Effector memory CD4-positive, alpha-beta T cell (primary cell): ENCODE results near the gene RHNO1.
A peak's percentile ranks its signal among the peaks of the same experiment; 100 is the strongest.

ENCODE experiments used
- DNase-seq, 3 donors: peaks; one replicate each; pipeline ENCODE4 v3.0.0-alpha.2; 2020
- H3K27ac ChIP-seq: 2 replicates; pipeline ENCODE4 v1.7.0; 2013; ENCODE audit warnings: mild to moderate bottlenecking, low read length, moderate library complexity; ENCODE audit not compliant: insufficient read depth, poor library complexity, severe bottlenecking
- H3K27me3 ChIP-seq: replicated peaks from 2 replicates; pipeline ENCODE4 v1.7.0; 2013; ENCODE audit warnings: mild to moderate bottlenecking, low read length; ENCODE audit not compliant: insufficient read depth, control insufficient read depth, poor library complexity, severe bottlenecking
- H3K36me3 ChIP-seq: 2 replicates; pipeline ENCODE4 v1.7.0; 2013; ENCODE audit warnings: mild to moderate bottlenecking, low read length, moderate library complexity; ENCODE audit not compliant: control insufficient read depth, insufficient read depth
- H3K4me1 ChIP-seq: 2 replicates; pipeline ENCODE4 v1.7.0; 2013; ENCODE audit warnings: low read length, mild to moderate bottlenecking; ENCODE audit not compliant: control insufficient read depth, insufficient read depth, poor library complexity, severe bottlenecking
- H3K4me3 ChIP-seq: 2 replicates; pipeline ENCODE4 v1.7.0; 2013; ENCODE audit warnings: low read length, low read depth, mild to moderate bottlenecking; ENCODE audit not compliant: insufficient read depth, poor library complexity, severe bottlenecking
- H3K9me3 ChIP-seq: 2 replicates; pipeline ENCODE4 v1.7.0; 2013; ENCODE audit warnings: mild to moderate bottlenecking, low read length, moderate library complexity; ENCODE audit not compliant: control insufficient read depth
- total RNA-seq, 3 donors: gene quantifications; one replicate each; lab custom pipeline; 2026; lab: John Stamatoyannopoulos, UW

RHNO1 gene, protein sequence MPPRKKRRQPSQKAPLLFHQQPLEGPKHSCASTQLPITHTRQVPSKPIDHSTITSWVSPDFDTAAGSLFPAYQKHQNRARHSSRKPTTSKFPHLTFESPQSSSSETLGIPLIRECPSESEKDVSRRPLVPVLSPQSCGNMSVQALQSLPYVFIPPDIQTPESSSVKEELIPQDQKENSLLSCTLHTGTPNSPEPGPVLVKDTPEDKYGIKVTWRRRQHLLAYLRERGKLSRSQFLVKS
- 16.7 to 28.1 (median 19.7) reads per million in 3 donors for total RNA-seq

DNA sequence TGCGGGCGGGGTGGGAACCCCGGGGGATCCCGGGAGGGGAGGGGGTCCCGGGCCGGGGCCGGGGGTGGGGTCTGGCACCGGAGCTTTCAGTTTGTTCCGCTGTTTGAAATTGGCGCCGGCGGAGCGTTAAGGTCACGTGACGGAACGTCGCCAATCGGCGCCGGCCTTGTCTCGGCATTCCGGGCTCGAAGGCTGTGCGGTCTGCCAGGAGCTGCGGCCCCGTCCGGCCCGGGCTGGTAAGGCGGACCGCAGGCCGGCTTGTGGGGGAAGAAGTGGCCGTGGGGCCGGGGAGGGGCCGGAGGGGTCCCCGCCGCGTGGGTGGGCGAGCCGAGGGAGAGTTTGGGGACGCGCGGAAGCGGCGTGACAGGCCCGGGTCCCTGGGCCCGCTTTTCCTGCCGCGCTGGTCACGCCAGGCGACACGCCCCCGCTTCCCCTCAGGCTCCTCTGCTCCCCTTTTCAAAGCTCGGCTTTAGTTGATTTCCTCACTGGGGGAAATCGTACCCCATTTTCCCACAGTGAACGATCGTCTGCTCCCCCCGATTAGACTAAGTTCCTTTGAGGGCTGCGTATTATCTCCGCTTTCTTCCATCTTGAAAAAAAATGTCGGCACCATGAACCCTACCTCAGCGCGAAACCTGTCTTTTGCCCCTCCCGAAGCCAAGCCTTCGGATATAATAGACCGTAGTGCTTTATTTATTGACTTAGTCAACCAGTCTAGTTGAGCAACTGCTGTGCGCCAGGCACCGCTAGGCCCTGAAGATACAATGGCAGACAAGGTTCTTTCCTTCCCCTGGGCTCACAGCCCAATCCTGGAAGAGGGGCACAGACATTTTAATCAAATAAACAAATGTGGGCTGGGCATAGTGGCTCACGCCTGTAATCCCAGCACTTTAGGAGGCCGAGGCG is at the start of gene RHNO1, which contains the start of gene FOXM1:
TSS of gene RHNO1 (plus strand) at position 177 of the 906 bp plus-strand sequence. CDS start 8,144 bp downstream, outside the sequence.
TSS of gene FOXM1 (minus strand) at position 128 of the 906 bp plus-strand sequence. CDS start 2,696 bp downstream, outside the sequence.
- H3K36me3 ChIP-seq: no peaks in the 10 kb centered on the region
- peak; percentile 72 to 83 (median 80) for DNase-seq
- peak within 1 kb of the TSS; percentile 90 for H3K27ac ChIP-seq
- H3K27me3 ChIP-seq: no peaks in the 10 kb centered on the region
- H3K9me3 ChIP-seq: no peaks in the 10 kb centered on the region
- peak within 1 kb of the TSS; percentile 81 for H3K4me3 ChIP-seq
- peaks cover 12% of the 10 kb centered on the region for H3K4me1 ChIP-seq

DNA sequence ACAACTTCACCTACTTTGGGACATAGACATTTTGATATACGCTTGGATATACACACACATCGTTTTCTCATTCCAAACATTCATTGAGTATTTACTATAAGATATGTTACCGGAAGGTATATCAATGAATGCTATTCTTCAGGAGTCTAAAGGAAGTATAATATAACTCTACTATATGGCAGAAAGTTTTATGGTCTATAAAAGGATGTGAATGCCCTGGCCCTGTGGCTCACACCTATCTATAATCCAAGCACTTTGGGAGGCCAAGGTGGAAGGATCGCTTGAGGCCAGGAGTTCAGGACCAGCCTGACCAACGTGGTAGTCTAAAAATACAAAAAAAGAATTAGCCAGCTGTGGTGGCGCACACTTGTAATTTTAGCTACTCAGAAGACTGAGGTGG is 47.7 kb upstream of the RHNO1 start:
- Histone ChIP-seq H3K4me3 (no peak overlapping the region), H3K27me3 (no peaks in the 10 kb centered on the region), H3K4me1 (no peaks in the 10 kb centered on the region), H3K9me3 (no peaks in the 10 kb centered on the region), H3K27ac (no peak overlapping the region), H3K36me3 (peaks cover 49% of the 10 kb centered on the region)
- no peak for DNase-seq

DNA sequence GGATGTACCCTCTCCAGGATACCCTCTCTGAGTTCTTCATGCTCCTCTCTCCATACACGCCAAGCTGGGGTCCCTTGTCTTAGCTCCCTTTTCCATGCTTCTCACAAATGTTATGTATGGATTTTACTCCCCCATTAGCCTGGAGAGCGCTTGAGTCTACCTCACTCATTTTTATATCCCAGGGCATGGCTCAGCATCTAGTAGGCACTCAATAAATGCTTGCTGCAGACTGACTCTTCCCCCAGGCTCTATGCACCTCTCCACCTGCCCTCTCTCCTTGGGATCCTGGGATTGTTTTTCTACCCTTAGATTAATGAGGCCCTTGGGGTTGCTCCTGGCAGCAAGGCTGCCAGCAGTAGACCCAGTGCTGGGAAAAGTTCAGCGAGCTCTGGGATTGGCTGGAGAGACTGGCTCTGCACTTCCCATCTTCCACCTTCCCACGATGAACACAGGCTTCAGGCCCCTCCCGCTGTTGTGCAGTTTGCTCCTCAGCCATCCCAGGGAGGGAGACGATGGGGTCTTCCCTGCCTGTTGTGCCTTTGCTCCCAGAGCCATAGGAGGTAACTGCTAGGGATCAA is 44.4 kb upstream of the RHNO1 start:
- H3K27ac ChIP-seq: no peak overlapping the region
- DNase-seq: no peak
- no peaks in the 10 kb centered on the region for H3K4me1 ChIP-seq
- H3K27me3 ChIP-seq: no peaks in the 10 kb centered on the region
- H3K4me3 ChIP-seq: no peak overlapping the region
- H3K9me3 ChIP-seq: no peaks in the 10 kb centered on the region
- H3K36me3 ChIP-seq: peaks cover 17% of the 10 kb centered on the region

DNA sequence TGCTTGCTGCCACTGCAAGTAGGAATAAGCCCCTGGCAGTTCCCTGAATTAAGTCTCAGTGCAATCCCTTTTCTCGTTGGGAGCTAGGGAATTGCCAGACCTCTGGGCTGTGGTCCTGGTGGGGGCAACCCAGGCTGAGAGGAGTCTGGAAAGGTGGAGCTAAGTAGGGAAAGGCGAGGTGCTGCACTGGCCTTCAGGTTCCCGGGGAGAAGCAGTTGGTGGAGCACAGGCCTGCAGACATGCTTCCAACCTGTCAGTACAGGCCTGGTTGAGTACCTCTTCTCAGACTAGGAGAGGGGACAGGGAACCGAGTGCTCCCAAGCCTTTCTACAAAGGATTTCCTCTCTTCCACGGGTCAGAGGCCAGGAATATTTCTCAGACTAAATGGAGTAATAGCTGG is 43.7 kb upstream of the RHNO1 start:
- Histone ChIP-seq H3K27ac (no peak overlapping the region), H3K36me3 (peaks cover 17% of the 10 kb centered on the region), H3K9me3 (no peaks in the 10 kb centered on the region), H3K27me3 (no peaks in the 10 kb centered on the region), H3K4me1 (no peaks in the 10 kb centered on the region), H3K4me3 (no peak overlapping the region)
- DNase-seq: no peak

DNA sequence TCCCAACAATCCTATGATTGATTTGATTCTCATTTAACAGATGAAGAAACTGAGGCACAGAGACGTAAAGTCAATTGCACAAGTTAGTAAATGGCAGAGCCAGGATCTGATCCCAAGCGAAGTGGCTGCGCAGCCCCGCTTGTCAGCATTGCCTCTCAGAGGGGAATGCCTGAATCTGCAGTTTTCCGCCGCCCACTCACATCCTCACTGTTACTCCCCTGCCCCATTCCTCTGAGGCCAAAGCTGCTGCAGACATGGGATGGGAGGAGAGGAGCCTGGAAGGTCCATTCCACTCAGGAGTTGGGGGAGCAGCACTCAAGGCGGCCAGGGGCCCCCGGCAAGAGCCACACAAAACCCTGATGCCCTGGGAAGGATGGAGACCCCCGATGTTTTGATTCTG is 43.2 kb upstream of the RHNO1 start:
- no peaks in the 10 kb centered on the region for H3K9me3 ChIP-seq
- no peak overlapping the region for H3K27ac ChIP-seq
- no peaks in the 10 kb centered on the region for H3K27me3 ChIP-seq
- no peaks in the 10 kb centered on the region for H3K4me1 ChIP-seq
- no peak overlapping the region for H3K4me3 ChIP-seq
- no peak for DNase-seq
- peaks cover 22% of the 10 kb centered on the region for H3K36me3 ChIP-seq

DNA sequence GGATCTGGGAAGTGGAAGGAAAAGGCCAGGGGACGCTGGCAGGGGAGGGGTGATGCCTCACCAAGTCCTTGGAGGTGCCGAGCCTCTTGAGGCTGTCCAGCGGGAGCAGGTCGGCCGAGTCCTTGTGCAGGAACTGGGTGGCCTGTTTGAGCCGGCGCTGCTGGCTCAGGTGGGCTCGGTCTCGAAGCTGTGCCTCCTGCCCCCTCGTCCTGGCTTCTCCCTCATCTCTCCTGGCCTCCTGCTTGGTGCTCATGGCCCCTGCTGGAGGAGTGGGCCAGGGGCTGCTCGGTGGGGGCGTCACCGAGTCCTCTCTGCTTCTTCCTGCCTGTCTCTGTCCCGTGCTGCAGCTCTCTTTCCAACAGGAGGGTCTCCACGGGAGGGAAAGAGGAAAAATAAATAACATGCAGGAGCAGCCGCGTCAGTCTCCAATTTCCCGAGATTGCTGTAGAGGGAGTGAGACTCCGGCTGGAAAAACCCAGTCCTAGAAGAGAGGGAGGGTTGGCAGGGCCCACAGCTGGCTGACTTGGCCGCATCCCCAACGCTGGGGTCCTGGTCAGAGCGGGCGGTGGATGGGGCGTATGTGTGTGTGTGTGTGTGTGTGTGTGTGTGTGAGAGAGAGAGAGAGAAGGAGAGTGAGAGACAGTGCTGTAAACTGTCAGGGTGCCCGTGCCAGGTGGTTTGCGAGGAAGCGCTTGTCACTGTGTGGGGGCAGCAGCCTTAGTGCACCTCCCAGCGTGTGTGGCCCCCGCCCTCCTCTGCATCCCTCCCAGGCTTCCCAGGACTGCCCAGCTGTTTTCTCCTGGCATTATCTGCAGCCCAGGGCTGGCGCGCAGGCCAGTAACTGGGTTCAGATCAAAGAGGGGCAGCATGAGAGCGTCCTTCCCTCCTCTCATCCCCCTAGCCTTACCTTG is 42.2 kb upstream of the RHNO1 start, which contains the start of gene NRIP2:
TSS of gene NRIP2 (minus strand) at position 455 of the 911 bp plus-strand sequence. CDS start at position 403, 52 bp downstream.
- Histone ChIP-seq H3K4me3 (no peak within 1 kb of the TSS), H3K27ac (no peak within 1 kb of the TSS), H3K27me3 (no peaks in the 10 kb centered on the region), H3K36me3 (peaks cover 22% of the 10 kb centered on the region), H3K4me1 (no peaks in the 10 kb centered on the region), H3K9me3 (no peaks in the 10 kb centered on the region)
- DNase-seq: no peak

DNA sequence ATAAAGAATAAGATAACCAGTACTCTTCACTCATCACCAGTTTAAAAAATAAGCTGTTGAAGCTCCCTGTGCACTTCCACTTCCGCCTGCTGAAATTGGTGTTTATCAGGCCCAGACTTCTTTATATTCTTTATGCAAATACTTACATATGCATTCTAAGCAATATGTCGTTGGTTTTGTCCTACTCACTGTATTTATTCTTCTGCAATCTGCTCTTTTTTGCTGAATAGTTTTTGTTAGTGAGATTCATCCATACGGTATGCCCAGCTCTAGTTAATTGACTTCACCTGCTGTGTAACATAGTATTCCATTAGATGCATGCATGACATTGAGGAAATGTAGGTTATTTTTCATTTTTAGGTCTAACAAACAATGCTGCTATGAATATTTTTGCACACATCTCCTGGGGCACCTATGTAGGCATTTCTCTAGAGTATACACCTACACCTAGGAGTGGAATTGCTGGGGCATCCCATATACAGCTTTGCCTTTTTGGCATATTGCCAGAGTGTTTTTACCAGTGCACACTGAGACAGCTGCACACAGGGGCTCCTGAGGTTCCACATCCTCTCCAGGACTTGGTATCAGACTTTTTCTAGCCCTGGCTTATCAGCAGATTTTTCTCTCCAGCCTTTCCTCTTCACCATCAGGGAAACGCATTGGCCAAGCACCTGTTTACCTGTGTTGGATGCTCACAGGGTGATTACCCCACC is 41.2 kb upstream of the RHNO1 start:
- no peaks in the 10 kb centered on the region for H3K9me3 ChIP-seq
- no peaks in the 10 kb centered on the region for H3K27me3 ChIP-seq

DNA sequence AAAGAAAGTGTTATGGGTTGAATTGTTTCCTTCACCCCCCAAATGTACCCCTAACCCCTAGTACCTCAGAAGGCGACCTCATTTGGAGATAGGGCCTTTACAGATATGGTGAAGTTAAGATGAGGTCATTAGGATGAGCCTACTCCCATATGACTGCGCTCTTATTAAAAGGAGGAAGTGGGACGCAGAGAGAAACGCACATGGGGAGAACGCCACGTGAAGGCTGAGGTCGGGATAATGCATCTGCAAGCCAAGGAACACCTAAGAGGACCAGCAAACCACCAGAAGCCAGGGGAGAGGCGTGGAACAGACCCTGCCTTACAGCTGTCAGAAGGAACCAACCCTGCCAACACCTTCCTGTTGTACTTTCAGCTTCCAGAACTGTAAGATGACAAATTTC is 40.4 kb upstream of the RHNO1 start:
- no peak for DNase-seq
- Histone ChIP-seq H3K27ac (no peak overlapping the region), H3K36me3 (peaks cover 15% of the 10 kb centered on the region), H3K4me1 (no peaks in the 10 kb centered on the region), H3K9me3 (no peaks in the 10 kb centered on the region), H3K4me3 (no peak overlapping the region), H3K27me3 (no peaks in the 10 kb centered on the region)

More for the DNA sequence above, 41.2 kb upstream of the RHNO1 start:
- no peaks in the 10 kb centered on the region for H3K4me1 ChIP-seq
- H3K4me3 ChIP-seq: no peak overlapping the region
- no peak overlapping the region for H3K27ac ChIP-seq
- peaks cover 15% of the 10 kb centered on the region for H3K36me3 ChIP-seq
- DNase-seq: no peak
